Panc1 (cell line): ENCODE measurements around the gene ZNF484.

ENCODE experiments used
- CTCF ChIP-seq: fragments of 450-650 bp; IDR thresholded peaks from 2 replicates; pipeline ENCODE4 v1.5.1; 2017; ENCODE audit warnings: mild to moderate bottlenecking
- POLR2AphosphoS5 ChIP-seq: IDR thresholded peaks from 2 replicates; pipeline ENCODE4 v1.6.1; 2012; ENCODE audit warnings: mild to moderate bottlenecking, low read depth, low read length, moderate library complexity
- REST ChIP-seq, 2 experiments: IDR thresholded peaks; 2 replicates each; pipeline ENCODE4 v1.6.1; 2011 to 2012; ENCODE audit warnings: low read depth in 2 of 2, control low read depth in 1 of 2, low read length in 1 of 2, mild to moderate bottlenecking in 1 of 2, moderate library complexity in 1 of 2; ENCODE audit not compliant: insufficient read depth in 1 of 2
- TCF7L2 ChIP-seq: IDR thresholded peaks from 2 replicates; pipeline ENCODE4 v1.6.1; 2011; ENCODE audit warnings: mild to moderate bottlenecking, low read depth, low read length, inconsistent platforms

DNA sequence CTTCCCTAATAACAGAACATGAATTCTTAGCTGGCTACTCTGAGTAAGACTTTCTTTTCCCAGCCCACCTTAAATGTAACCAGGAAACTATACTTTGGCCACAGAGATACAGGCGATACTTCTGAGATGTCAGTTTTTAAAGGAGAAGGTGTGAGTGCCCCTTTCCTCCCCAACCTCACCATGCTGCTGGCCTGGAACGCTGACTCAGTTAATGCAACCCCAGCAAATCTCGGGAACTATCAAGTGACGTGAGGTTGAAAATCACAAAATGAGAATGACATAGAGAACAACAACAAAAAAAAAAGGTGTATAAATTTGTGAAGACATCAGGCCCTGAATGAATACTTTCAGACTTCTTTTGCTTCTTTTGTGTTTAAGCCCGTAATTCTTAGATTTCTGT lies 13.7 kb downstream of the ZNF484 start:
- no peak for TF ChIP-seq CTCF
- TF ChIP-seq REST (IDR thresholded peaks at IDR 0.05; ENCODE audit: insufficient read depth in 1 of 2, low read depth in 2 of 2, low read length in 1 of 2), result no peak
- no peak for TF ChIP-seq POLR2AphosphoS5
- TF ChIP-seq TCF7L2, result no peak
